Measurements from ENCODE around the gene TMEM247.

The TMEM247 gene

GRCh38 chr2:46444732-46445131 is 34.6 kb upstream of the TMEM247 start:
- no peak for DNase-seq (ENCODE audit: low read depth)
- no peak overlapping the region for H3K4me3 ChIP-seq (ENCODE audit: low read depth, low read length)
- no peak for TF ChIP-seq CTCF (IDR thresholded peaks at IDR 0.05; ENCODE audit: low read depth, low read length, missing control alignments)
- in situ Hi-C loops (cut with HindIII; ENCODE audit: low sequenced_read_pairs), result no loop called here

GRCh38 chr2:46445556-46445955 is 33.8 kb upstream of the TMEM247 start:
- no peak overlapping the region for H3K4me3 ChIP-seq (ENCODE audit: low read depth, low read length)
- no peak for DNase-seq (ENCODE audit: low read depth)
- in situ Hi-C loops (cut with HindIII; ENCODE audit: low sequenced_read_pairs), result no loop called here
- TF ChIP-seq CTCF (IDR thresholded peaks at IDR 0.05; ENCODE audit: low read depth, low read length, missing control alignments), result no peak

GRCh38 chr2:46446871-46447568 is 32.3 kb upstream of the TMEM247 start:
- no peak for DNase-seq (ENCODE audit: low read depth)
- no peak for TF ChIP-seq CTCF (IDR thresholded peaks at IDR 0.05; ENCODE audit: low read depth, low read length, missing control alignments)
- in situ Hi-C loops (cut with HindIII; ENCODE audit: low sequenced_read_pairs), result no loop called here
- H3K4me3 ChIP-seq (ENCODE audit: low read depth, low read length), result no peak overlapping the region

GRCh38 chr2:46447649-46448048 is 31.7 kb upstream of the TMEM247 start:
- in situ Hi-C loops (cut with HindIII; ENCODE audit: low sequenced_read_pairs), result no loop called here
- TF ChIP-seq CTCF (IDR thresholded peaks at IDR 0.05; ENCODE audit: low read depth, low read length, missing control alignments), result no peak
- H3K4me3 ChIP-seq (ENCODE audit: low read depth, low read length), result no peak overlapping the region
- no peak for DNase-seq (ENCODE audit: low read depth)

- in situ Hi-C loops (cut with HindIII; ENCODE audit: low sequenced_read_pairs), result no loop called here
Measured at GRCh38 chr2:46448111-46448510, 31.3 kb upstream of the TMEM247 start.

GRCh38 chr2:46448641-46449040 is 30.7 kb upstream of the TMEM247 start:
- in situ Hi-C loops (cut with HindIII; ENCODE audit: low sequenced_read_pairs), result no loop called here
- DNase-seq (ENCODE audit: low read depth), result no peak
- H3K4me3 ChIP-seq (ENCODE audit: low read depth, low read length), result no peak overlapping the region
- TF ChIP-seq CTCF (IDR thresholded peaks at IDR 0.05; ENCODE audit: low read depth, low read length, missing control alignments), result no peak

More at GRCh38 chr2:46448111-46448510, 31.3 kb upstream of the TMEM247 start:
- no peak for TF ChIP-seq CTCF (IDR thresholded peaks at IDR 0.05; ENCODE audit: low read depth, low read length, missing control alignments)
- H3K4me3 ChIP-seq (ENCODE audit: low read depth, low read length), result no peak overlapping the region
- no peak for DNase-seq (ENCODE audit: low read depth)

Measured in astrocyte of the cerebellum (primary cell).